K562 (cell line): ENCODE measurements around the gene MXI1.

Experiments used
- CBX2 ChIP-seq: fragments of 200-600 bp; sonication (generic); IDR thresholded peaks from one replicate; pipeline ENCODE4 v1.6.1; 2012; ENCODE audit warnings: mild to moderate bottlenecking, low read length, inconsistent platforms; ENCODE audit not compliant: insufficient read depth, poor library complexity, severe bottlenecking
- EZH2 ChIP-seq: IDR thresholded peaks from 2 replicates; pipeline ENCODE4 v1.6.1; 2012; ENCODE audit warnings: low read depth, mild to moderate bottlenecking, inconsistent platforms, low read length, borderline replicate concordance
- IRF2 ChIP-seq: sonication (generic); formaldehyde crosslinking; IDR thresholded peaks from 2 replicates; pipeline ENCODE4 v1.8.1; 2022; ENCODE audit warnings: mild to moderate bottlenecking, missing genetic modification reagents
- NFYB ChIP-seq: IDR thresholded peaks from 2 replicates; pipeline ENCODE4 v1.6.1; 2011; ENCODE audit warnings: mild to moderate bottlenecking, moderate library complexity; ENCODE audit not compliant: insufficient read length; ENCODE audit errors: extremely low read depth
- POLR2A ChIP-seq: fragments of 450-650 bp; conservative IDR thresholded peaks from 2 replicates; pipeline ENCODE4 v1.6.1; 2016
- POLR2B ChIP-seq: fragments of 450-650 bp; IDR thresholded peaks from 2 replicates; pipeline ENCODE4 v1.6.1; 2018; ENCODE audit warnings: low read depth; ENCODE audit not compliant: partially characterized antibody
- SP2 ChIP-seq: IDR thresholded peaks from 2 replicates; pipeline ENCODE4 v1.6.1; 2011; ENCODE audit warnings: mild to moderate bottlenecking, low read depth, low read length, moderate library complexity; ENCODE audit not compliant: poor library complexity, severe bottlenecking; ENCODE audit errors: extremely low read depth
- SRF ChIP-seq, 2 experiments: fragments of 250-450, 450-650 bp in 1 of 2; sonication (Bioruptor Pico) in 1 of 2; sonication (generic) in 1 of 2; formaldehyde crosslinking; IDR thresholded peaks; 2 replicates each; pipeline versions ENCODE4 v1.5.0 to v1.5.1; 2020 to 2022; ENCODE audit warnings: mild to moderate bottlenecking in 1 of 2, missing genetic modification reagents in 1 of 2
- ZNF263 ChIP-seq: sonication (generic); formaldehyde crosslinking; IDR thresholded peaks from 2 replicates; pipeline ENCODE4 v1.8.0; 2022; ENCODE audit warnings: mild to moderate bottlenecking, missing genetic modification reagents, borderline replicate concordance
- TF ChIP-seq, protein P1 (sequence below): sonication (generic); formaldehyde crosslinking; IDR thresholded peaks from 2 replicates; pipeline ENCODE4 v1.8.0; 2022; ENCODE audit warnings: mild to moderate bottlenecking, low read depth, missing genetic modification reagents

GRCh38 chr10:110192552-110192951, 14.9 kb upstream of the MXI1 start:
- TF ChIP-seq SP2 (no peak), EZH2 (no peak), POLR2B (no peak), SRF (CRISPR knock-in tag; IDR thresholded peaks at IDR 0.05) (no peak), NFYB (no peak), ZNF263 (CRISPR knock-in tag) (no peak), CBX2 (no peak), POLR2A (no peak), IRF2 (CRISPR knock-in tag) (no peak)
- TF ChIP-seq, protein P1, sequence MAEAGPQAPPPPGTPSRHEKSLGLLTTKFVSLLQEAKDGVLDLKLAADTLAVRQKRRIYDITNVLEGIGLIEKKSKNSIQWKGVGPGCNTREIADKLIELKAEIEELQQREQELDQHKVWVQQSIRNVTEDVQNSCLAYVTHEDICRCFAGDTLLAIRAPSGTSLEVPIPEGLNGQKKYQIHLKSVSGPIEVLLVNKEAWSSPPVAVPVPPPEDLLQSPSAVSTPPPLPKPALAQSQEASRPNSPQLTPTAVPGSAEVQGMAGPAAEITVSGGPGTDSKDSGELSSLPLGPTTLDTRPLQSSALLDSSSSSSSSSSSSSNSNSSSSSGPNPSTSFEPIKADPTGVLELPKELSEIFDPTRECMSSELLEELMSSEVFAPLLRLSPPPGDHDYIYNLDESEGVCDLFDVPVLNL (CRISPR knock-in tag), result no peak
